Neural progenitor cell (in vitro differentiated cells): Measurements from ENCODE around the gene PTPRN2. TPM values are rescaled to one million over a fixed set of nuclear protein-coding genes. Genes with fewer than 3 reads are reported as not detected.

ENCODE experiments used
- DNase-seq: peaks from one replicate; pipeline ENCODE4 v3.0.0-alpha.2; 2016; ENCODE audit warnings: low spot score
- H2AFZ ChIP-seq: fragments of 200-600 bp; sonication (generic); replicated peaks from 2 replicates; pipeline ENCODE4 v1.6.1; 2016; ENCODE audit warnings: antibody characterized with exemption
- H3F3A ChIP-seq: fragments of 200-600 bp; sonication (generic); 2 replicates; pipeline ENCODE4 v1.6.1; 2016; ENCODE audit warnings: antibody characterized with exemption, low read depth
- H3K27ac ChIP-seq: fragments of 200-600 bp; sonication (generic); 2 replicates; pipeline ENCODE4 v1.5.1; 2016; ENCODE audit warnings: mild to moderate bottlenecking
- H3K27me3 ChIP-seq: fragments of 200-600 bp; sonication (generic); 2 replicates; pipeline ENCODE4 v1.6.1; 2016; ENCODE audit warnings: mild to moderate bottlenecking, moderate library complexity
- H3K36me3 ChIP-seq: fragments of 200-600 bp; sonication (generic); 2 replicates; pipeline ENCODE4 v1.5.1; 2016
- H3K4me1 ChIP-seq: fragments of 200-600 bp; sonication (generic); 2 replicates; pipeline ENCODE4 v1.6.1; 2016; ENCODE audit warnings: mixed run types
- H3K4me2 ChIP-seq: fragments of 200-600 bp; sonication (generic); 2 replicates; pipeline ENCODE4 v1.6.1; 2016
- H3K4me3 ChIP-seq: fragments of 200-600 bp; sonication (generic); 2 replicates; pipeline ENCODE4 v1.5.1; 2016
- H3K79me2 ChIP-seq: fragments of 200-600 bp; sonication (generic); 2 replicates; pipeline ENCODE4 v1.6.1; 2016; ENCODE audit warnings: low read depth
- H3K9ac ChIP-seq: fragments of 200-600 bp; sonication (generic); 2 replicates; pipeline ENCODE4 v1.6.1; 2016
- H3K9me3 ChIP-seq: fragments of 200-600 bp; sonication (generic); 2 replicates; pipeline ENCODE4 v1.5.1; 2016; ENCODE audit warnings: low read depth
- H4K20me1 ChIP-seq: fragments of 200-600 bp; sonication (generic); 2 replicates; pipeline ENCODE4 v1.6.1; 2016; ENCODE audit warnings: low read depth
- H3K27ac Mint-ChIP-seq: 3 replicates; pipeline ENCODE4 v1.8.0; 2021; ENCODE audit warnings: mixed read lengths
- H3K27me3 Mint-ChIP-seq: 2 replicates; pipeline ENCODE4 v1.8.0; 2022; ENCODE audit warnings: low read depth, mild to moderate bottlenecking, inconsistent platforms, moderate library complexity, mixed read lengths; ENCODE audit not compliant: insufficient read depth
- H3K36me3 Mint-ChIP-seq: 3 replicates; pipeline ENCODE4 v1.8.0; 2021; ENCODE audit warnings: mixed read lengths
- H3K4me1 Mint-ChIP-seq: 3 replicates; pipeline ENCODE4 v1.8.0; 2021; ENCODE audit warnings: mixed read lengths
- H3K4me3 Mint-ChIP-seq: 3 replicates; pipeline ENCODE4 v1.8.0; 2021; ENCODE audit warnings: mild to moderate bottlenecking, moderate library complexity, mixed read lengths
- H3K9me3 Mint-ChIP-seq: 3 replicates; pipeline ENCODE4 v1.8.0; 2020; ENCODE audit warnings: mixed read lengths
- CTCF ChIP-seq: fragments of 200-600 bp; sonication (generic); IDR thresholded peaks from 2 replicates; pipeline ENCODE4 v1.5.1; 2017; ENCODE audit warnings: antibody characterized with exemption, mild to moderate bottlenecking
- EZH2 ChIP-seq: fragments of 200-600 bp; sonication (generic); IDR thresholded peaks from 2 replicates; pipeline ENCODE4 v1.6.1; 2017; ENCODE audit warnings: antibody characterized with exemption, mild to moderate bottlenecking, moderate library complexity
- EZH2phosphoT487 ChIP-seq: fragments of 200-600 bp; sonication (generic); IDR thresholded peaks from 2 replicates; pipeline ENCODE4 v1.6.1; 2017; ENCODE audit warnings: antibody characterized with exemption
- total RNA-seq: library from RNA; depleted of rRNA; stranded (reverse); fragments of >200 nt; gene quantifications from 2 replicates; pipeline ENCODE4 v1.2.3, GENCODE V29; 2015; ENCODE audit warnings: low replicate concordance

Gene PTPRN2
- total RNA-seq, 1 donor from 2014 or later, result 3.0 TPM

- peaks cover 71% of the 10 kb centered on the region for H3K36me3 Mint-ChIP-seq
- Histone ChIP-seq H3K4me1 (no peaks in the 10 kb centered on the region), H3K79me2 (no peaks in the 10 kb centered on the region), H3F3A (no peaks in the 10 kb centered on the region), H3K4me3 (no peak overlapping the region), H3K27ac (no peak overlapping the region), H3K9ac (no peak overlapping the region), H3K9me3 (no peaks in the 10 kb centered on the region), H2AFZ (no peak overlapping the region), H4K20me1 (peaks cover 2% of the 10 kb centered on the region), H3K27me3 (peaks cover 61% of the 10 kb centered on the region), H3K4me2 (no peak overlapping the region), H3K36me3 (no peaks in the 10 kb centered on the region)
- H3K27me3 Mint-ChIP-seq, result peaks cover 3% of the 10 kb centered on the region
- no peak for TF ChIP-seq CTCF
- TF ChIP-seq EZH2, result no peak
- TF ChIP-seq EZH2phosphoT487, result no peak
- no peak overlapping the region for H3K27ac Mint-ChIP-seq
- H3K9me3 Mint-ChIP-seq, result peaks cover 2% of the 10 kb centered on the region
- DNase-seq, result no peak
- H3K4me1 Mint-ChIP-seq, result peaks cover 27% of the 10 kb centered on the region
- no peak overlapping the region for H3K4me3 Mint-ChIP-seq
Observed at GRCh38 chr7:157633465-157634185, 954.0 kb downstream of the PTPRN2 start.

GRCh38 chr7:157630301-157630853, 957.2 kb downstream of the PTPRN2 start:
- TF ChIP-seq EZH2phosphoT487 (no peak), CTCF (no peak), EZH2 (no peak)
- Histone ChIP-seq H3F3A (no peaks in the 10 kb centered on the region), H3K4me1 (no peaks in the 10 kb centered on the region), H3K4me2 (no peak overlapping the region), H3K27me3 (peaks cover 55% of the 10 kb centered on the region), H4K20me1 (peaks cover 2% of the 10 kb centered on the region), H3K27ac (no peak overlapping the region), H3K9me3 (no peaks in the 10 kb centered on the region), H3K36me3 (no peaks in the 10 kb centered on the region), H3K9ac (no peak overlapping the region), H2AFZ (no peak overlapping the region), H3K79me2 (no peaks in the 10 kb centered on the region), H3K4me3 (no peak overlapping the region)
- peaks cover 2% of the 10 kb centered on the region for H3K9me3 Mint-ChIP-seq
- H3K27me3 Mint-ChIP-seq, result peaks cover 2% of the 10 kb centered on the region
- DNase-seq, result no peak
- peaks cover 13% of the 10 kb centered on the region for H3K4me1 Mint-ChIP-seq
- peaks cover 76% of the 10 kb centered on the region for H3K36me3 Mint-ChIP-seq
- H3K4me3 Mint-ChIP-seq, result peak overlapping the region; percentile 38
- H3K27ac Mint-ChIP-seq, result no peak overlapping the region

- Histone ChIP-seq H3K9ac (no peak overlapping the region), H3K36me3 (no peaks in the 10 kb centered on the region), H3K27me3 (peaks cover 46% of the 10 kb centered on the region), H3F3A (no peaks in the 10 kb centered on the region), H3K27ac (no peak overlapping the region), H3K4me2 (no peak overlapping the region), H3K4me3 (no peak overlapping the region), H3K79me2 (no peaks in the 10 kb centered on the region), H2AFZ (no peak overlapping the region), H3K4me1 (no peaks in the 10 kb centered on the region), H4K20me1 (no peaks in the 10 kb centered on the region), H3K9me3 (no peaks in the 10 kb centered on the region)
- Mint-ChIP-seq H3K36me3 (peaks cover 74% of the 10 kb centered on the region), H3K27me3 (peaks cover 2% of the 10 kb centered on the region), H3K4me1 (no peaks in the 10 kb centered on the region), H3K4me3 (no peak overlapping the region), H3K27ac (no peak overlapping the region), H3K9me3 (peaks cover 2% of the 10 kb centered on the region)
- DNase-seq, result no peak
- no peak for TF ChIP-seq EZH2
- no peak for TF ChIP-seq CTCF
- no peak for TF ChIP-seq EZH2phosphoT487
Observed at GRCh38 chr7:157628456-157628855, 959.2 kb downstream of the PTPRN2 start.
